ACHN (cell line): Measurements from ENCODE around the gene SLC6A19.
"Not testable (repeated sequence)": the region's sequence is repeated elsewhere in the genome, so short reads cannot be mapped to it uniquely, and the experiment has no call there.

Experiments used
- DNase-seq: peaks from one replicate; pipeline ENCODE4 v3.0.0-alpha.2; 2015
- in situ Hi-C: cut with HindIII; loops from 2 replicates; pipeline ENCODE4 v1.10.0; 2017; ENCODE audit warnings: low sequenced_read_pairs, low pct_ligation_motif_present, low pct_unique_long_range_greater_than_20kb

The SLC6A19 gene

GRCh38 chr5:1265461-1266455 is 64.4 kb downstream of the SLC6A19 start:
- in situ Hi-C loops, result no loop called here

GRCh38 chr5:1266791-1267190 is 65.4 kb downstream of the SLC6A19 start:
- no peak for DNase-seq
- in situ Hi-C loops, result no loop called here

More at GRCh38 chr5:1265461-1266455, 64.4 kb downstream of the SLC6A19 start:
- no peak for DNase-seq

GRCh38 chr5:1267464-1267863 is 66.1 kb downstream of the SLC6A19 start:
- DNase-seq, in situ Hi-C loops: not testable (repeated sequence)

- no peak for DNase-seq
- in situ Hi-C loops, result no loop called here
These were observed 66.7 kb downstream of the SLC6A19 start for GRCh38 chr5:1268056-1268455.

GRCh38 chr5:1268666-1269065 is 67.3 kb downstream of the SLC6A19 start:
- in situ Hi-C loops, result no loop called here
- no peak for DNase-seq

GRCh38 chr5:1270426-1270825 is 69.0 kb downstream of the SLC6A19 start:
- no peak for DNase-seq
- in situ Hi-C loops, result no loop called here

GRCh38 chr5:1270933-1271914 is 69.8 kb downstream of the SLC6A19 start:
- no peak for DNase-seq
- in situ Hi-C loops, result no loop called here

- no peak for DNase-seq
- in situ Hi-C loops, result no loop called here
These were observed 70.8 kb downstream of the SLC6A19 start for GRCh38 chr5:1272201-1272600.

- no peak for DNase-seq
- in situ Hi-C loops, result no loop called here
These were observed 72.3 kb downstream of the SLC6A19 start for GRCh38 chr5:1273745-1274144.

GRCh38 chr5:1274471-1274870 is 73.1 kb downstream of the SLC6A19 start:
- no peak for DNase-seq
- in situ Hi-C loops, result no loop called here
